PC-9 (cell line): ENCODE data around the gene DNMT3A.

Experiments used
- EZH2 ChIP-seq: fragments of 200-600 bp; sonication (generic); IDR thresholded peaks from 2 replicates; pipeline ENCODE4 v1.8.0; 2017; ENCODE audit warnings: antibody characterized with exemption, low read depth
- TF ChIP-seq, protein P1 (sequence below): fragments of 200-600 bp; sonication (generic); conservative IDR thresholded peaks from 2 replicates; pipeline ENCODE4 v1.6.1; 2017; ENCODE audit warnings: mixed run types, antibody characterized with exemption, mild to moderate bottlenecking, moderate library complexity

- TF ChIP-seq, protein P1, sequence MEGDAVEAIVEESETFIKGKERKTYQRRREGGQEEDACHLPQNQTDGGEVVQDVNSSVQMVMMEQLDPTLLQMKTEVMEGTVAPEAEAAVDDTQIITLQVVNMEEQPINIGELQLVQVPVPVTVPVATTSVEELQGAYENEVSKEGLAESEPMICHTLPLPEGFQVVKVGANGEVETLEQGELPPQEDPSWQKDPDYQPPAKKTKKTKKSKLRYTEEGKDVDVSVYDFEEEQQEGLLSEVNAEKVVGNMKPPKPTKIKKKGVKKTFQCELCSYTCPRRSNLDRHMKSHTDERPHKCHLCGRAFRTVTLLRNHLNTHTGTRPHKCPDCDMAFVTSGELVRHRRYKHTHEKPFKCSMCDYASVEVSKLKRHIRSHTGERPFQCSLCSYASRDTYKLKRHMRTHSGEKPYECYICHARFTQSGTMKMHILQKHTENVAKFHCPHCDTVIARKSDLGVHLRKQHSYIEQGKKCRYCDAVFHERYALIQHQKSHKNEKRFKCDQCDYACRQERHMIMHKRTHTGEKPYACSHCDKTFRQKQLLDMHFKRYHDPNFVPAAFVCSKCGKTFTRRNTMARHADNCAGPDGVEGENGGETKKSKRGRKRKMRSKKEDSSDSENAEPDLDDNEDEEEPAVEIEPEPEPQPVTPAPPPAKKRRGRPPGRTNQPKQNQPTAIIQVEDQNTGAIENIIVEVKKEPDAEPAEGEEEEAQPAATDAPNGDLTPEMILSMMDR = no peak
- TF ChIP-seq EZH2 = no peak
Measured at GRCh38 chr2:25215948-25216679, 125.6 kb downstream of the DNMT3A start.
